ENCODE results near the gene ARL8A. TPM values are rescaled to one million over a fixed set of nuclear protein-coding genes. Genes with fewer than 3 reads are reported as not detected.

Gene ARL8A
- total and polyA plus RNA-seq, 2 experiments from 2014 or later: 32.5 to 33.9 TPM

- no peak overlapping the region for H3K9ac ChIP-seq
- no peak overlapping the region for H2AFZ ChIP-seq
- no peak for DNase-seq
- no peaks in the 10 kb centered on the region for H4K20me1 ChIP-seq (ENCODE audit: insufficient read depth)
- no peak for TF ChIP-seq EZH2 (IDR thresholded peaks at IDR 0.05; ENCODE audit: insufficient read depth, poor library complexity, severe bottlenecking)
- TF ChIP-seq EZH2phosphoT487 (IDR thresholded peaks at IDR 0.05; ENCODE audit: insufficient read depth, low read depth): no peak
- no peaks in the 10 kb centered on the region for H3K79me2 ChIP-seq (ENCODE audit: insufficient read depth)
- H3K4me1 ChIP-seq (ENCODE audit: insufficient read depth): no peaks in the 10 kb centered on the region
- no peaks in the 10 kb centered on the region for H3K9me2 ChIP-seq (ENCODE audit: insufficient read depth)
- in situ Hi-C loops (cut with MboI): no loop called here
- no peak overlapping the region for H3K4me3 ChIP-seq
- WGBS, 2 experiments (ENCODE audit: low coverage in 1 of 2, low lambda C conversion rate in 2 of 2, missing lambda C conversion rate in 2 of 2): 98 to 100% methylated on average over 3 of the region's 3 CpGs
- H3F3A ChIP-seq (ENCODE audit: insufficient read depth): no peaks in the 10 kb centered on the region
- no peaks in the 10 kb centered on the region for H3K36me3 ChIP-seq (ENCODE audit: low read depth)
- H3K4me2 ChIP-seq (ENCODE audit: unreplicated experiment): no peak overlapping the region
- H3K27me3 ChIP-seq (replicated peaks; ENCODE audit: insufficient read depth): peaks cover 4% of the 10 kb centered on the region; the same call in 1 of the 2 replicates
- no peaks in the 10 kb centered on the region for H3K9me3 ChIP-seq (ENCODE audit: low read depth)
- H3K27ac ChIP-seq: no peak overlapping the region
Observed at GRCh38 chr1:202090994-202091393, 53.5 kb downstream of the ARL8A start.

- H4K20me1 ChIP-seq (ENCODE audit: insufficient read depth): no peaks in the 10 kb centered on the region
- H3K9me2 ChIP-seq (ENCODE audit: insufficient read depth): no peaks in the 10 kb centered on the region
- no peak for DNase-seq
- H3K36me3 ChIP-seq (ENCODE audit: low read depth): no peaks in the 10 kb centered on the region
- no peaks in the 10 kb centered on the region for H3K9me3 ChIP-seq (ENCODE audit: low read depth)
- H3K79me2 ChIP-seq (ENCODE audit: insufficient read depth): no peaks in the 10 kb centered on the region
- in situ Hi-C loops (cut with MboI): no loop called here
- no peak for TF ChIP-seq EZH2phosphoT487 (IDR thresholded peaks at IDR 0.05; ENCODE audit: insufficient read depth, low read depth)
- WGBS, 2 experiments (ENCODE audit: low coverage in 1 of 2, low lambda C conversion rate in 2 of 2, missing lambda C conversion rate in 2 of 2): 55 to 73% methylated on average over 3 of the region's 3 CpGs
- no peak overlapping the region for H2AFZ ChIP-seq
- H3K4me2 ChIP-seq (ENCODE audit: unreplicated experiment): no peak overlapping the region
- no peak overlapping the region for H3K4me3 ChIP-seq
- H3F3A ChIP-seq (ENCODE audit: insufficient read depth): no peaks in the 10 kb centered on the region
- peaks cover 4% of the 10 kb centered on the region; the same call in 1 of the 2 replicates for H3K27me3 ChIP-seq (replicated peaks; ENCODE audit: insufficient read depth)
- no peak overlapping the region for H3K27ac ChIP-seq
- no peak overlapping the region for H3K9ac ChIP-seq
- H3K4me1 ChIP-seq (ENCODE audit: insufficient read depth): no peaks in the 10 kb centered on the region
Observed at GRCh38 chr1:202088206-202088605, 56.3 kb downstream of the ARL8A start.

GRCh38 chr1:202086579-202087350 lies 57.8 kb downstream of the ARL8A start:
- no peak overlapping the region for H2AFZ ChIP-seq
- TF ChIP-seq EZH2 (IDR thresholded peaks at IDR 0.05; ENCODE audit: insufficient read depth, poor library complexity, severe bottlenecking) (no peak), EZH2phosphoT487 (IDR thresholded peaks at IDR 0.05; ENCODE audit: insufficient read depth, low read depth) (no peak)
- H3K4me1 ChIP-seq (ENCODE audit: insufficient read depth): no peaks in the 10 kb centered on the region
- H3K27ac ChIP-seq: no peak overlapping the region
- no peaks in the 10 kb centered on the region for H3K9me2 ChIP-seq (ENCODE audit: insufficient read depth)
- no peaks in the 10 kb centered on the region for H4K20me1 ChIP-seq (ENCODE audit: insufficient read depth)
- H3K9ac ChIP-seq: no peak overlapping the region
- H3K36me3 ChIP-seq (ENCODE audit: low read depth): no peaks in the 10 kb centered on the region
- no peak overlapping the region for H3K4me3 ChIP-seq
- 36 to 54% methylated on average over 5 to 7 of the region's 7 CpGs for WGBS, 2 experiments (ENCODE audit: low coverage in 1 of 2, low lambda C conversion rate in 2 of 2, missing lambda C conversion rate in 2 of 2)
- no peaks in the 10 kb centered on the region for H3K79me2 ChIP-seq (ENCODE audit: insufficient read depth)
- H3K4me2 ChIP-seq (ENCODE audit: unreplicated experiment): no peak overlapping the region
- no peaks in the 10 kb centered on the region for H3K9me3 ChIP-seq (ENCODE audit: low read depth)
- H3K27me3 ChIP-seq (replicated peaks; ENCODE audit: insufficient read depth): peaks cover 4% of the 10 kb centered on the region; the same call in 1 of the 2 replicates
- H3F3A ChIP-seq (ENCODE audit: insufficient read depth): no peaks in the 10 kb centered on the region
- DNase-seq: no peak
- in situ Hi-C loops (cut with MboI): no loop called here

- no peak overlapping the region for H3K9ac ChIP-seq
- H3K79me2 ChIP-seq (ENCODE audit: insufficient read depth): no peaks in the 10 kb centered on the region
- H3K9me3 ChIP-seq (ENCODE audit: low read depth): no peaks in the 10 kb centered on the region
- DNase-seq: no peak
- H3K4me3 ChIP-seq: no peak overlapping the region
- no peaks in the 10 kb centered on the region for H3F3A ChIP-seq (ENCODE audit: insufficient read depth)
- H3K27me3 ChIP-seq (replicated peaks; ENCODE audit: insufficient read depth): peaks cover 1% of the 10 kb centered on the region; the same call in 1 of the 2 replicates
- no peaks in the 10 kb centered on the region for H3K36me3 ChIP-seq (ENCODE audit: low read depth)
- no peaks in the 10 kb centered on the region for H3K9me2 ChIP-seq (ENCODE audit: insufficient read depth)
- no peaks in the 10 kb centered on the region for H4K20me1 ChIP-seq (ENCODE audit: insufficient read depth)
- H3K4me1 ChIP-seq (ENCODE audit: insufficient read depth): no peaks in the 10 kb centered on the region
- no peak overlapping the region for H3K27ac ChIP-seq
- in situ Hi-C loops (cut with MboI): no loop called here
- H2AFZ ChIP-seq: no peak overlapping the region
- TF ChIP-seq EZH2 (IDR thresholded peaks at IDR 0.05; ENCODE audit: insufficient read depth, poor library complexity, severe bottlenecking): no peak
- TF ChIP-seq EZH2phosphoT487 (IDR thresholded peaks at IDR 0.05; ENCODE audit: insufficient read depth, low read depth): no peak
- WGBS, 2 experiments (ENCODE audit: low coverage in 1 of 2, low lambda C conversion rate in 2 of 2, missing lambda C conversion rate in 2 of 2): 48 to 52% methylated on average over 7 of the region's 7 CpGs
- H3K4me2 ChIP-seq (ENCODE audit: unreplicated experiment): no peak overlapping the region
Observed at GRCh38 chr1:202085682-202086373, 58.7 kb downstream of the ARL8A start.
